Measurements from ENCODE around the gene FLOT2.
"Not testable (repeated sequence)": the region's sequence is repeated elsewhere in the genome, so short reads cannot be mapped to it uniquely, and the experiment has no call there.

The FLOT2 gene

GRCh38 chr17:28937044-28937729 is 39.7 kb upstream of the FLOT2 start:
- Histone ChIP-seq H3K27ac (ENCODE audit: low read length) (peak overlapping the region; percentile 58; the same call in 1 of the 2 replicates), H3K27me3 (replicated peaks; ENCODE audit: insufficient read depth, low read length) (no peaks in the 10 kb centered on the region), H3K4me1 (ENCODE audit: low read length) (peaks cover 37% of the 10 kb centered on the region), H3K4me3 (ENCODE audit: low read length) (peak overlapping the region; percentile 23; the same call in 1 of the 2 replicates), H4K20me1 (ENCODE audit: insufficient read depth, low read length) (0 out of 2 replicates have a peak, but pooled peaks cover 6% of the 10 kb centered on the region), H3K4me2 (ENCODE audit: low read depth, low read length) (peak overlapping the region; percentile 83), H3K9me3 (replicated peaks; ENCODE audit: insufficient read depth, low read length) (no peaks in the 10 kb centered on the region), H3K9me2 (replicated peaks; ENCODE audit: insufficient read depth, low read length) (no peaks in the 10 kb centered on the region), H3K36me3 (replicated peaks; ENCODE audit: insufficient read depth, low read length) (no peaks in the 10 kb centered on the region), H3F3A (ENCODE audit: insufficient read depth, low read length) (peaks cover 21% of the 10 kb centered on the region), H3K9ac (ENCODE audit: low read length) (no peak overlapping the region; the same call in 1 of the 2 replicates), H3K79me2 (ENCODE audit: low read length) (peaks cover 100% of the 10 kb centered on the region), H2AFZ (ENCODE audit: low read length) (no peak overlapping the region)
- no peak for DNase-seq
- TF ChIP-seq EZH2 (optimal IDR thresholded peaks at IDR 0.05; ENCODE audit: low read depth, low read length) (no peak), CTCF (IDR thresholded peaks at IDR 0.05; ENCODE audit: low read length) (no peak), EZH2phosphoT487 (IDR thresholded peaks at IDR 0.05; ENCODE audit: low read length) (no peak)

GRCh38 chr17:28935744-28936460 is 38.4 kb upstream of the FLOT2 start:
- Histone ChIP-seq H3K4me1 (ENCODE audit: low read length) (peaks cover 37% of the 10 kb centered on the region), H3K27ac (ENCODE audit: low read length) (peak overlapping the region; percentile 58; the same call in 1 of the 2 replicates), H3K4me3 (ENCODE audit: low read length) (peak overlapping the region; percentile 23; the same call in 1 of the 2 replicates), H3K79me2 (ENCODE audit: low read length) (peaks cover 100% of the 10 kb centered on the region), H4K20me1 (ENCODE audit: insufficient read depth, low read length) (0 out of 2 replicates have a peak, but pooled peaks cover 6% of the 10 kb centered on the region), H3K9me3 (replicated peaks; ENCODE audit: insufficient read depth, low read length) (no peaks in the 10 kb centered on the region), H3K4me2 (ENCODE audit: low read depth, low read length) (peak overlapping the region; percentile 83), H3F3A (ENCODE audit: insufficient read depth, low read length) (peaks cover 21% of the 10 kb centered on the region), H3K36me3 (replicated peaks; ENCODE audit: insufficient read depth, low read length) (no peaks in the 10 kb centered on the region), H2AFZ (ENCODE audit: low read length) (no peak overlapping the region), H3K9ac (ENCODE audit: low read length) (no peak overlapping the region), H3K9me2 (replicated peaks; ENCODE audit: insufficient read depth, low read length) (no peaks in the 10 kb centered on the region), H3K27me3 (replicated peaks; ENCODE audit: insufficient read depth, low read length) (no peaks in the 10 kb centered on the region)
- TF ChIP-seq EZH2 (optimal IDR thresholded peaks at IDR 0.05; ENCODE audit: low read depth, low read length) (no peak), CTCF (IDR thresholded peaks at IDR 0.05; ENCODE audit: low read length) (no peak), EZH2phosphoT487 (IDR thresholded peaks at IDR 0.05; ENCODE audit: low read length) (no peak)
- no peak for DNase-seq

- not testable (repeated sequence) for H2AFZ ChIP-seq (ENCODE audit: low read length); H3K9me3 ChIP-seq (replicated peaks; ENCODE audit: insufficient read depth, low read length); H3K9ac ChIP-seq (ENCODE audit: low read length); H3K9me2 ChIP-seq (replicated peaks; ENCODE audit: insufficient read depth, low read length); H3K36me3 ChIP-seq (replicated peaks; ENCODE audit: insufficient read depth, low read length); DNase-seq; H4K20me1 ChIP-seq (ENCODE audit: insufficient read depth, low read length); H3K27ac ChIP-seq (ENCODE audit: low read length); H3K27me3 ChIP-seq (replicated peaks; ENCODE audit: insufficient read depth, low read length); H3K4me2 ChIP-seq (ENCODE audit: low read depth, low read length); H3K4me3 ChIP-seq (ENCODE audit: low read length)
- Histone ChIP-seq H3K79me2 (ENCODE audit: low read length) (peaks cover 100% of the 10 kb centered on the region), H3K4me1 (ENCODE audit: low read length) (peaks cover 37% of the 10 kb centered on the region), H3F3A (ENCODE audit: insufficient read depth, low read length) (peaks cover 21% of the 10 kb centered on the region)
Observed at GRCh38 chr17:28934508-28934907, 37.0 kb upstream of the FLOT2 start.
